GM06990 (cell line): ENCODE data around the gene NR3C2.

Experiments
- DNase-seq: peaks from one replicate; pipeline ENCODE4 v3.0.0-alpha.2; 2011; ENCODE audit not compliant: insufficient read length; ENCODE audit errors: extremely low read depth
- H3K27me3 ChIP-seq: replicated peaks from 2 replicates; pipeline ENCODE4 v1.6.0; 2011; ENCODE audit warnings: low read length; ENCODE audit not compliant: control insufficient read depth, insufficient read depth
- H3K36me3 ChIP-seq: 2 replicates; pipeline ENCODE4 v1.5.1; 2011; ENCODE audit warnings: low read length; ENCODE audit not compliant: control insufficient read depth, insufficient read depth
- H3K4me3 ChIP-seq: replicated peaks from 2 replicates; pipeline ENCODE4 v1.5.1; 2011; ENCODE audit warnings: low read depth, mild to moderate bottlenecking, control low read depth, low read length
- TF ChIP-seq, protein P1 (sequence below): IDR thresholded peaks from 2 replicates; pipeline ENCODE4 v1.5.1; 2011; ENCODE audit warnings: low read length, control low read depth, mild to moderate bottlenecking, inconsistent platforms; ENCODE audit not compliant: insufficient read depth, poor library complexity, severe bottlenecking

NR3C2 gene

DNA sequence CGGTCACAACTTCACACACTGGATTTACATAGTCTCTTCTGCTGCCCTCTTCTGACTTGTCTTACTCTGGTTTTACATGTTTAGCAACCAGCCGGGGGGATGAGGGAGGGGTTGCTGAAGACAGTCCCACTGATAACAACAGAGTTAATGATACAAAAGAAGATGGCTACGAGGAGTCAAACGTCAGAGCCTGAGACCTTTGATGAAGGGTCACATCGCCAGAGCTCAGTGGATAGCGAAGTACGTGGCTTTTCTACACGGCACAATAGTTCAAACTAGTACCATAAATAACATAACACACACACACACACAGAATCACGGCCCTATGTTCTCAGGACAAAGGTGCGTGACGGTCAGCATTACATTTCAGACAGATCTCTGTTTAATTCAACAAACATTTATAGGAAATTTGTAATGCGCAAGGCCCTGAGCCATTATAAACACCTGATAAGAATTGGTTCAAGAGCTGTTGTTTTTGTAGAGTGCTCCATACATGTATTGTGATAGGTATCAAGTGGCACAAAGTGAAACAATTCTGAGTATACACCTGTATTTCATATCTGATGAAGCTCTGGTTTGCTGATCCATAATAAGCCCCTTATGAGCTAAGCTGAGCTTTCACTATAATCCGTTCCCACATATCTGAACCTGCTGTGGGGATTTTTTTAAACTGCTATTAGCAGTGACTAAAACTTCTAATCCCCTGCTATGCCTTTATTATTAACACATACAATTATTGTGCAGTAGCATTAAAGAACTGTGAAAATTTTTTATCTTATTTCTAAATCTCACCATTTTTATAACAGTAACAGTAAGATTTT lies 100.0 kb downstream of the NR3C2 start:
- TF ChIP-seq, protein P1, sequence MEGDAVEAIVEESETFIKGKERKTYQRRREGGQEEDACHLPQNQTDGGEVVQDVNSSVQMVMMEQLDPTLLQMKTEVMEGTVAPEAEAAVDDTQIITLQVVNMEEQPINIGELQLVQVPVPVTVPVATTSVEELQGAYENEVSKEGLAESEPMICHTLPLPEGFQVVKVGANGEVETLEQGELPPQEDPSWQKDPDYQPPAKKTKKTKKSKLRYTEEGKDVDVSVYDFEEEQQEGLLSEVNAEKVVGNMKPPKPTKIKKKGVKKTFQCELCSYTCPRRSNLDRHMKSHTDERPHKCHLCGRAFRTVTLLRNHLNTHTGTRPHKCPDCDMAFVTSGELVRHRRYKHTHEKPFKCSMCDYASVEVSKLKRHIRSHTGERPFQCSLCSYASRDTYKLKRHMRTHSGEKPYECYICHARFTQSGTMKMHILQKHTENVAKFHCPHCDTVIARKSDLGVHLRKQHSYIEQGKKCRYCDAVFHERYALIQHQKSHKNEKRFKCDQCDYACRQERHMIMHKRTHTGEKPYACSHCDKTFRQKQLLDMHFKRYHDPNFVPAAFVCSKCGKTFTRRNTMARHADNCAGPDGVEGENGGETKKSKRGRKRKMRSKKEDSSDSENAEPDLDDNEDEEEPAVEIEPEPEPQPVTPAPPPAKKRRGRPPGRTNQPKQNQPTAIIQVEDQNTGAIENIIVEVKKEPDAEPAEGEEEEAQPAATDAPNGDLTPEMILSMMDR: no peak
- Histone ChIP-seq H3K4me3 (no peak overlapping the region), H3K27me3 (no peaks in the 10 kb centered on the region), H3K36me3 (no peaks in the 10 kb centered on the region)
- DNase-seq: no peak

DNA sequence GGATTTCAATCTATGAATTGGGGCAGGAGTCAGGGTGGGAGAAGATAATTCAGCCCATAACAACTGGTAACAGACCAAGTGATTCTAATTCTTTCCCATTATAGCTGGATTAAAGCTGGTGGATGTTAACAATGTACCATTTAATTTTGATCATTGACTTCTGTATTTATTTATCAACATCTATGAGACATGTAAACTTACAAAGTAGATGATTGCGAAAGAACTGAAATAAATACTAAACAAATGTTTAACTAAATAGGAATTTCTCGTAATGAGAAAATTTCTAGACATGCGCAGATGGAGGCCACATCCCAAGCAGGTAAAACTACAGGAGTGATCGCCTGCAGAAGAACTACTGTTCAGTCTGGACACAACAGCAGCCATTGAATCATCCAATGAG lies 107.1 kb downstream of the NR3C2 start:
- Histone ChIP-seq H3K4me3 (no peak overlapping the region), H3K36me3 (no peaks in the 10 kb centered on the region), H3K27me3 (no peaks in the 10 kb centered on the region)
- TF ChIP-seq, protein P1: no peak
- DNase-seq: no peak

DNA sequence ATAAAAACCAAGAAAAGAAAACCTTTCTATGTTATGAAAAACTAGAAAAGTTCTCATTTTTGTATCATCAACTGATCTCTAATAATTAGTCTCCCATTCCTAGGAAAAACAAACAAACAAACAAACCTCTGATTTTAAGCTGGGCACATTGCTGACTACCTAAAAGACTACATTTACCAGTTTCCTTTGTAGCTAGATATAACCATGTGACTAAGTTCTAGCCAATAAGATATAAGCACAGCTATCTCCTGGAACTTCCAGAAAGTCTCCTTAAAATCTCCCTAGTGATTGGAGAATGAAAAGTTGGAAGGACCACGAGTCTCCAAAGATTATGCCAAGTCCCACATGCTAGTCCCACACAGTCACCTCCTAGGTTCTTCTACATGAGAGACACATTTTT lies 108.9 kb downstream of the NR3C2 start:
- Histone ChIP-seq H3K27me3 (no peaks in the 10 kb centered on the region), H3K4me3 (no peak overlapping the region), H3K36me3 (no peaks in the 10 kb centered on the region)
- DNase-seq: no peak
- TF ChIP-seq, protein P1: no peak

DNA sequence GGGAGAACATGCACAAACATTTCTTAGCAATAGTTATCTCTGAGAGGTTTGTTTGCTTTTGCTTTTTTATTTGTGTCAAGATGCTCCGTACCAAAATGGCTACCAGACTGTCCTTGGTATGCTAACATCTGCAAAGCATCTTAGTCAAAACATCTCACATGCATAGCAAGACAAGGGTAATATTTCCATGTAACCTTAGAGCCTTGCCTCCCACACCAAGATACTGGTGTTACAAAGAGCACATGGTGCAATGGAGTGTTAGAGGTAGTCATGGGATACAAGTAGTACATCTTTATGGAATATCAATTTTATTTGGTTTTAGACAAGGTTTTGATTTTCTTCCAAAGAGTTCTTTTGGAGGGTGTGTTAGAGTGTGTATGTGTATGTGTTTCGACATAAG lies 109.7 kb downstream of the NR3C2 start:
- no peak for DNase-seq
- Histone ChIP-seq H3K27me3 (no peaks in the 10 kb centered on the region), H3K36me3 (no peaks in the 10 kb centered on the region), H3K4me3 (no peak overlapping the region)
- TF ChIP-seq, protein P1: no peak

DNA sequence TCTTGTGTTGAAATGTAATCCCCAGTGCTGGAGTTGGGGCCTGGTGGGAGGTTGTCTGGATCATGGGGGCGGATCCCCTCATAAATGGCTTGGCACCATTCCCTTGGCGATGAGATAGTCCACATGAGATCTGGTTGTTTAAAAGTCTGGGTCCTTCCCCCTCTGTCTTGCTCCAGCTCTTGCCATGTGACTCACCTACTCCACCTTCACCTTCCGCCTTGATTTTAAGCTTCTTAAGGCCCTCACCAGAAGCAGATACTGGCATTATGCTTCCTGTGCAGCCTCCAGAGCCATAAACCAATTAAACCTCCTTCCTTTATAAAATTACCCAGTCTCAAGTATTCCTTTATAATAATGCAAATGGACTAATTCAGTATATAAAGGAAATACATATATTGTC lies 111.5 kb downstream of the NR3C2 start:
- H3K36me3 ChIP-seq: no peaks in the 10 kb centered on the region
- TF ChIP-seq, protein P1: no peak
- no peaks in the 10 kb centered on the region for H3K27me3 ChIP-seq

More for the DNA sequence above, 111.5 kb downstream of the NR3C2 start:
- H3K4me3 ChIP-seq: no peak overlapping the region
- no peak for DNase-seq
